ENCODE results near the gene CSRNP2. TPM values are rescaled to one million over a fixed set of nuclear protein-coding genes. Genes with fewer than 3 reads are reported as not detected.
"Not testable (repeated sequence)": the region's sequence is repeated elsewhere in the genome, so short reads cannot be mapped to it uniquely, and the experiment has no call there.

CSRNP2 gene
- total RNA-seq, 1 donor from 2014 or later, result 48.3 TPM

DNA sequence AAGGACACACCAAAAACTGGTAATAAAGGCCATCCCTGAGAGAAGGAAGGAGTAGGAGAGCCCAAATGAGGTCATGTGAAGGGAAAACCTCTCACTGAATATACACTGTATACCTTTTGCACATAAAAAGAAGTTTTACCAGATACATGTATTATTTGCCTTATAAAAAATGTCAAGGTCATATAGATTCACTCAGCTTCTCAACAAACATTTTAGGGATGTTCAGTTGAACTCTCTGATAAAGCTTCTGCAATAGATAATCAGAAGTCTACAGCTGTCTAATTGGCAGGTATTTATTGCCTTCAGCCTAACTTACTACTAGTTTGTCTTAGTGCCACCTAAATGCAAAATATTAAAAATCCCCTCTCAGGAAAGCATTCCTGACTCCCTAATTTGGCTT, 65.9 kb downstream of the CSRNP2 start:
- DNase-seq (ENCODE audit: low spot score), result no peak
- Mint-ChIP-seq H3K4me1 (ENCODE audit: low read depth) (peaks cover 6% of the 10 kb centered on the region), H3K27ac (ENCODE audit: unreplicated experiment) (no peak overlapping the region), H3K27me3 (ENCODE audit: low read depth) (no peaks in the 10 kb centered on the region), H3K36me3 (ENCODE audit: low read depth) (no peaks in the 10 kb centered on the region), H3K9me3 (ENCODE audit: low read depth) (no peaks in the 10 kb centered on the region), H3K4me3 (ENCODE audit: unreplicated experiment) (no peak overlapping the region)
- TF ChIP-seq, protein P1, sequence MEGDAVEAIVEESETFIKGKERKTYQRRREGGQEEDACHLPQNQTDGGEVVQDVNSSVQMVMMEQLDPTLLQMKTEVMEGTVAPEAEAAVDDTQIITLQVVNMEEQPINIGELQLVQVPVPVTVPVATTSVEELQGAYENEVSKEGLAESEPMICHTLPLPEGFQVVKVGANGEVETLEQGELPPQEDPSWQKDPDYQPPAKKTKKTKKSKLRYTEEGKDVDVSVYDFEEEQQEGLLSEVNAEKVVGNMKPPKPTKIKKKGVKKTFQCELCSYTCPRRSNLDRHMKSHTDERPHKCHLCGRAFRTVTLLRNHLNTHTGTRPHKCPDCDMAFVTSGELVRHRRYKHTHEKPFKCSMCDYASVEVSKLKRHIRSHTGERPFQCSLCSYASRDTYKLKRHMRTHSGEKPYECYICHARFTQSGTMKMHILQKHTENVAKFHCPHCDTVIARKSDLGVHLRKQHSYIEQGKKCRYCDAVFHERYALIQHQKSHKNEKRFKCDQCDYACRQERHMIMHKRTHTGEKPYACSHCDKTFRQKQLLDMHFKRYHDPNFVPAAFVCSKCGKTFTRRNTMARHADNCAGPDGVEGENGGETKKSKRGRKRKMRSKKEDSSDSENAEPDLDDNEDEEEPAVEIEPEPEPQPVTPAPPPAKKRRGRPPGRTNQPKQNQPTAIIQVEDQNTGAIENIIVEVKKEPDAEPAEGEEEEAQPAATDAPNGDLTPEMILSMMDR (IDR thresholded peaks at IDR 0.05), result no peak

GRCh38 chr12:51014467-51014866, 68.9 kb downstream of the CSRNP2 start:
- not testable (repeated sequence) for H3K27ac Mint-ChIP-seq (ENCODE audit: unreplicated experiment); H3K27me3 Mint-ChIP-seq (ENCODE audit: low read depth); H3K9me3 Mint-ChIP-seq (ENCODE audit: low read depth); H3K4me3 Mint-ChIP-seq (ENCODE audit: unreplicated experiment); H3K36me3 Mint-ChIP-seq (ENCODE audit: low read depth); DNase-seq (ENCODE audit: low spot score)
- peaks cover 16% of the 10 kb centered on the region for H3K4me1 Mint-ChIP-seq (ENCODE audit: low read depth)

- no peak for DNase-seq (ENCODE audit: low spot score)
- H3K4me1 Mint-ChIP-seq (ENCODE audit: low read depth), result peaks cover 22% of the 10 kb centered on the region
- no peak overlapping the region for H3K27ac Mint-ChIP-seq (ENCODE audit: unreplicated experiment)
Observed at GRCh38 chr12:51013441-51013840, 70.0 kb downstream of the CSRNP2 start.

DNA sequence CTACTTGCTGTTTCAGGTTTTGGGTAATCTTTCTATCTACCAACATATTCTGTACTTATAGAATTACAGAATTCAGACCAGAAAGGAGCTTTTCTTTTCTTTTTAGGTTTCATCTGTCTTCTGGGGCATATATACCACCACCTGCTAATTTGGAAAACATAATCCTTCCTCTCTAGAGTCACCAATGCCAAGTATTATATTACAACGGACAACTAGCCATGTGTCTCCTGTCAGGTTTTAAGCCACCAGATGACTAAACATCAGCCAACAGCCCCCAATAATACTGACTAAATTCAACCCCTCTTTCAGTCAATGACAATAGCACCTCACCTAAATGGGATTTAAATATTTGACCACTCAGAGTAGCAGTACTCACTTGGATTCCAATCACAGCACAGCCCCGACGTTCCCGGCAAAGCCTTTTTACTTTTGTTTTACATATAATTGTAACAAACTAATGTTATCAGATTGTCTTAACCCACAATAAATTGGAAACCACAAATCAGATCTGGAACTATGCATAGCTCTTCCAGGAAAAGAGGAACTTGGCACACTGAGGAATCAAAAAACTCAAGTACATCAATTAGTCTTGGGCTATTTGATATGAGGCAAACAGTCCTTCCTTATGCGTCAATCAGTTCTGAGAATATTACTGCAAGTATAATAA, 70.7 kb downstream of the CSRNP2 start:
- no peak overlapping the region for H3K27ac Mint-ChIP-seq (ENCODE audit: unreplicated experiment)
- TF ChIP-seq, protein P1 (IDR thresholded peaks at IDR 0.05), result no peak
- H3K4me3 Mint-ChIP-seq (ENCODE audit: unreplicated experiment), result no peak overlapping the region
- H3K9me3 Mint-ChIP-seq (ENCODE audit: low read depth), result no peaks in the 10 kb centered on the region
- no peaks in the 10 kb centered on the region for H3K27me3 Mint-ChIP-seq (ENCODE audit: low read depth)
- no peaks in the 10 kb centered on the region for H3K36me3 Mint-ChIP-seq (ENCODE audit: low read depth)
- DNase-seq (ENCODE audit: low spot score), result no peak
- peaks cover 22% of the 10 kb centered on the region for H3K4me1 Mint-ChIP-seq (ENCODE audit: low read depth)

More at GRCh38 chr12:51013441-51013840, 70.0 kb downstream of the CSRNP2 start:
- Mint-ChIP-seq H3K36me3 (ENCODE audit: low read depth) (no peaks in the 10 kb centered on the region), H3K9me3 (ENCODE audit: low read depth) (no peaks in the 10 kb centered on the region), H3K27me3 (ENCODE audit: low read depth) (no peaks in the 10 kb centered on the region), H3K4me3 (ENCODE audit: unreplicated experiment) (no peak overlapping the region)
- TF ChIP-seq, protein P1 (IDR thresholded peaks at IDR 0.05), result no peak

DNA sequence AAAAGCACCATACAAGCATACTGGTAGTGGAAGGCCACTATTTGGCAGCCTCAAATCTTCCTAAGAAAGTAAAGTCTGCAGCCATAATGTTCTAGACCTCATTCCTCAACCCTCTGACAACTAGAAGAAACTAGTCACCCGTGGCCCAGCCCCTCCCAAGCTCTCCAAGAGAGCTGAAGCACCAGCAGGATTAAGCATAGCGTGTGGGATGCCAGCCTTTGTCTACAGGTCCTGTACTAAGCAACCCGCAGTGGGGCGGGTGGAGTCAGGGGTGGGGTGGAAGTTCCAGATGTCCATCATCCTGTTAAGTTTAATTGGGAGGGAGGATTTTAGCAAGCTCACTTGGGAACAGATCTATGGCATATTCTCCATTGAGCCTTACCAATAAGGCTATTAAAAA, 71.4 kb downstream of the CSRNP2 start:
- TF ChIP-seq, protein P1 (IDR thresholded peaks at IDR 0.05), result no peak
- no peak overlapping the region for H3K4me3 Mint-ChIP-seq (ENCODE audit: unreplicated experiment)
- no peaks in the 10 kb centered on the region for H3K9me3 Mint-ChIP-seq (ENCODE audit: low read depth)
- no peak overlapping the region for H3K27ac Mint-ChIP-seq (ENCODE audit: unreplicated experiment)
- peaks cover 19% of the 10 kb centered on the region for H3K4me1 Mint-ChIP-seq (ENCODE audit: low read depth)
- DNase-seq (ENCODE audit: low spot score), result no peak
- H3K27me3 Mint-ChIP-seq (ENCODE audit: low read depth), result no peaks in the 10 kb centered on the region
- peaks cover 1% of the 10 kb centered on the region for H3K36me3 Mint-ChIP-seq (ENCODE audit: low read depth)

Other genes with a start within 250 kb of the CSRNP2 start
- not detected in 3 replicates for gene TMPRSS12, start 240.7 kb downstream of the CSRNP2 start, total RNA-seq
- not detected in 3 replicates for gene HIGD1C, start 131.1 kb downstream of the CSRNP2 start, total RNA-seq
- 26.8 to 41.4 TPM (median 33.0 TPM) in 3 replicates for gene SLC11A2, start 57.2 kb downstream of the CSRNP2 start, total RNA-seq
- 25.3 to 30.5 TPM (median 26.2 TPM) in 3 replicates for gene LETMD1, start 35.3 kb downstream of the CSRNP2 start, total RNA-seq
- 17.8 to 21.2 TPM (median 20.8 TPM) in 3 replicates for gene TFCP2, start 89.5 kb upstream of the CSRNP2 start, total RNA-seq
- gene POU6F1, start 134.5 kb upstream of the CSRNP2 start, total RNA-seq, result 9.9 to 11.2 TPM (median 10.2 TPM) in 3 replicates
- gene DAZAP2, start 155.2 kb upstream of the CSRNP2 start, total RNA-seq, result 76.9 to 95.6 TPM (median 77.9 TPM) in 3 replicates
- gene SMAGP, start 186.8 kb upstream of the CSRNP2 start, total RNA-seq, result 2.0 to 8.5 TPM (median 8.0 TPM) in 3 replicates
- not detected in 3 replicates for gene BIN2, start 240.6 kb upstream of the CSRNP2 start, total RNA-seq

All from chondrocyte (in vitro differentiated cells).